GM06990 (cell line): ENCODE results near the gene SH3PXD2A.

Source experiments
- DNase-seq: peaks from one replicate; pipeline ENCODE4 v3.0.0-alpha.2; 2011; ENCODE audit not compliant: insufficient read length; ENCODE audit errors: extremely low read depth
- H3K27me3 ChIP-seq: replicated peaks from 2 replicates; pipeline ENCODE4 v1.6.0; 2011; ENCODE audit warnings: low read length; ENCODE audit not compliant: control insufficient read depth, insufficient read depth
- H3K36me3 ChIP-seq: 2 replicates; pipeline ENCODE4 v1.5.1; 2011; ENCODE audit warnings: low read length; ENCODE audit not compliant: control insufficient read depth, insufficient read depth
- H3K4me3 ChIP-seq: replicated peaks from 2 replicates; pipeline ENCODE4 v1.5.1; 2011; ENCODE audit warnings: low read depth, mild to moderate bottlenecking, control low read depth, low read length
- CTCF ChIP-seq: IDR thresholded peaks from 2 replicates; pipeline ENCODE4 v1.5.1; 2011; ENCODE audit warnings: low read length, control low read depth, mild to moderate bottlenecking, inconsistent platforms; ENCODE audit not compliant: insufficient read depth, poor library complexity, severe bottlenecking

Gene SH3PXD2A

GRCh38 chr10:103819493-103819892 lies 35.9 kb downstream of the SH3PXD2A start:
- no peak for TF ChIP-seq CTCF
- Histone ChIP-seq H3K36me3 (no peaks in the 10 kb centered on the region), H3K27me3 (no peaks in the 10 kb centered on the region; the same call in 1 of the 2 replicates), H3K4me3 (no peak overlapping the region)
- no peak for DNase-seq

- Histone ChIP-seq H3K36me3 (no peaks in the 10 kb centered on the region), H3K27me3 (no peaks in the 10 kb centered on the region; the same call in 1 of the 2 replicates), H3K4me3 (no peak overlapping the region)
- DNase-seq = no peak
- TF ChIP-seq CTCF = no peak
Observed at GRCh38 chr10:103818765-103819374, 36.5 kb downstream of the SH3PXD2A start.

GRCh38 chr10:103818105-103818504 lies 37.3 kb downstream of the SH3PXD2A start:
- Histone ChIP-seq H3K4me3 (no peak overlapping the region), H3K36me3 (no peaks in the 10 kb centered on the region), H3K27me3 (no peaks in the 10 kb centered on the region; the same call in 1 of the 2 replicates)
- no peak for TF ChIP-seq CTCF
- DNase-seq = no peak

GRCh38 chr10:103816431-103816830 lies 38.9 kb downstream of the SH3PXD2A start:
- no peak for DNase-seq
- no peaks in the 10 kb centered on the region for H3K36me3 ChIP-seq
- no peak for TF ChIP-seq CTCF
- no peaks in the 10 kb centered on the region; the same call in 1 of the 2 replicates for H3K27me3 ChIP-seq
- H3K4me3 ChIP-seq = no peak overlapping the region

GRCh38 chr10:103814626-103815370 lies 40.6 kb downstream of the SH3PXD2A start:
- Histone ChIP-seq H3K4me3 (no peak overlapping the region), H3K36me3 (no peaks in the 10 kb centered on the region), H3K27me3 (no peaks in the 10 kb centered on the region)
- no peak for DNase-seq
- no peak for TF ChIP-seq CTCF
